Fibroblast of skin of right biceps (primary cell): ENCODE data around the gene CRELD1.
"Not testable (repeated sequence)": the region's sequence is repeated elsewhere in the genome, so short reads cannot be mapped to it uniquely, and the experiment has no call there.

Source experiments
- DNase-seq: peaks from one replicate; pipeline ENCODE4 v3.0.0-alpha.2; 2013

Gene CRELD1, protein sequence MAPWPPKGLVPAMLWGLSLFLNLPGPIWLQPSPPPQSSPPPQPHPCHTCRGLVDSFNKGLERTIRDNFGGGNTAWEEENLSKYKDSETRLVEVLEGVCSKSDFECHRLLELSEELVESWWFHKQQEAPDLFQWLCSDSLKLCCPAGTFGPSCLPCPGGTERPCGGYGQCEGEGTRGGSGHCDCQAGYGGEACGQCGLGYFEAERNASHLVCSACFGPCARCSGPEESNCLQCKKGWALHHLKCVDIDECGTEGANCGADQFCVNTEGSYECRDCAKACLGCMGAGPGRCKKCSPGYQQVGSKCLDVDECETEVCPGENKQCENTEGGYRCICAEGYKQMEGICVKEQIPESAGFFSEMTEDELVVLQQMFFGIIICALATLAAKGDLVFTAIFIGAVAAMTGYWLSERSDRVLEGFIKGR

DNA sequence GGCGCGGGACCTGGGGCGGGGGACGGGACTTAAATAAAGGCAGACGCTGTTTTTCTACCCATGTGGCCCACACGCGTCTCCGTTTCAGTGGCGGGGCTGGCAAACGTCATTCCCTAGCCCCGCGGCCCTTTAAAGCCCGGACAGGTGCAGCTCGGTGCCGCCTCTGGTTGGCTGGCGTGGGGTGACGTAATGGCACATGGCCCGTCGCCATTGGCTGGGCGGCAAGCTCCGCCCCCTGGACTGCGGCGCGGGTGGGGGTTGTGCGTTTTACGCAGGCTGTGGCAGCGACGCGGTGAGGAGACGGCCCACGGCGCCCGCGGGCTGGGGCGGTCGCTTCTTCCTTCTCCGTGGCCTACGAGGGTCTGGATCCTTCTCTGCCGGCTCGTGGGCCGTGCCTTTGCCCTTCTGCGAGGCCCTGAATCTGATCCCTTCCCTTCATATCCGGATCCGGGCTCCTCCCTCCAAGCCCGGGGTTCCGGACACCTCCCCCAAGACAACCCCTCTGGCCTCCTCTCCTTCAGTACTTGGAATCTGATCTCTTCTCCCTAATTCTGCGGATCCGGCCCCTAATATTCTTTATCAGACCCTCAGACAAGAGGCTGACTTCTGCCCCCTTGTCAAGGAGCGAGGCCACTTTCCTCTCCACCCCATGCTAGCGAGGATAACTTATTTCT is at the start of gene CRELD1:
CRELD1 (plus strand) TSS at position 274 of the 674 bp plus-strand sequence. CDS start 605 bp downstream, outside the sequence.
- peak; percentile 86 for DNase-seq

DNA sequence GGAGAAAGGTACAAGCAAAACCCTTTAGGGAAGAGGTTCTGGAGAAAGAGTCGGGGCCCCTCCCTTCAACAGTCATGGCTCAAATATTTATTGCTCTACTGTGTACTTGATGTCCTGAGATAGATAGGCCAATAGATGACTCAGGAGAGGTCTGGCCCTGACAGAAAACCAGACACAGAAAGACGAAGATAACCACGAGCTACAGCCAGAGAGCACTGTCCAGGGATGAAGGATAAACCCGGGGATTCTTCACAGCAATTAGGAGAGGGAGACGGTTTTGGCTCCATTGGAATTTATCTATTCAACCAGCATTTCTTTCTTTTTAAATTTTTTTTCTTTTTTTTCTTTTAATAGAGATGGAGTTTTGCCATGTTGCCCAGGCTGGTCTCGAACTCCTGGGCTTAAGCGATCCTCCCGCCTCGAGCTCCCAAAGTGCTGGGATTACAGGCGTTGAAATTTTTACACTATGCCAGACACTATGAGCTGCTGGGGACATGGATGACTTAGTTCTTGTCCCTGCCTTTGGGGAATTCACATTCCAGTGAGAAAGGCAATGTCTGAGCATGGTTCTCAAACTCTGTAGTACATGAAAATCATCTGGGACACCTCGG is 49.0 kb upstream of the CRELD1 start:
- DNase-seq: peak; percentile 89

DNA sequence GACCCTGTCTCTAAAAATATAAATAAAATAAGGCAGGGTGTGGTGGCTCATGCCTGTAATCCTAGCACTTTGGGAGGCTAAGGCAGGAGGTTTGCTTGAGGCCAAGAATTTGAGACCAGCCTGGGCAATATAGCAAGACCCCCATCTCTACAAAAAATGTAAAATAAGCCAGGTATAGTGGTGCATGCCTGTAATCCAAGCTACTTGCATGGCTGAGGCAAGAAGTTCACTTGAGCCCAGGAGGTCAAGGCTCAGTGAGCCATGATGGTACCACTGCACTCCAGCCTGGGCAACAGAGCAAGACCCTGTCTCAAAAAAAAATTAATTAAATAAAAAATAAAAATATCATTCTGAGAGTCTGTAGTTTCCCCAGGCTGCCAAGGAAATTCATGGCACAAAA is 47.3 kb upstream of the CRELD1 start:
- DNase-seq: no peak

- no peak for DNase-seq
Measured at GRCh38 chr3:9887480-9887879, 46.2 kb upstream of the CRELD1 start.

- DNase-seq: no peak
Measured at GRCh38 chr3:9888540-9888939, 45.1 kb upstream of the CRELD1 start.

DNA sequence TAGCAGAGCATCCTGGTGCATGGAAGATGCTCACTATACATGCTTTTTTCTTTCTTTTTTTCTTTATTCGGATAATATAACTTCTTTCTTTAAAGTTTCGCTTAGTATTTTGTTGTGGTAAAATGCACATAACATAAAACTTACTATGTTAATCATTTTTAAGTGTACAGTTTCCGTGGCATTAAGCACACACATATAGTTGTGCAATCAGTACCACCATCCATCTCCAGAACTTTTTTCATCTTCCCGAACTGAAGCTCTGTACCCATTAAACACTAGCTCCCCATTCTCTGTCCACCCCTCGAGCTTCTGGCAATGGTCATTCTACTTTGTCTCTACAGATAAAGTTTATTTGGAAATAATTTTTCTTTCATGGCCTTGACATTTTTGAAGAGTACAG is 44.2 kb upstream of the CRELD1 start:
- no peak for DNase-seq

GRCh38 chr3:9890249-9891071 is 43.2 kb upstream of the CRELD1 start, which contains the start of gene JAGN1:
Gene JAGN1 (plus strand): TSS chr3:9890610. CDS start chr3:9890723, 113 bp downstream.
- peak; percentile 89 for DNase-seq

DNA sequence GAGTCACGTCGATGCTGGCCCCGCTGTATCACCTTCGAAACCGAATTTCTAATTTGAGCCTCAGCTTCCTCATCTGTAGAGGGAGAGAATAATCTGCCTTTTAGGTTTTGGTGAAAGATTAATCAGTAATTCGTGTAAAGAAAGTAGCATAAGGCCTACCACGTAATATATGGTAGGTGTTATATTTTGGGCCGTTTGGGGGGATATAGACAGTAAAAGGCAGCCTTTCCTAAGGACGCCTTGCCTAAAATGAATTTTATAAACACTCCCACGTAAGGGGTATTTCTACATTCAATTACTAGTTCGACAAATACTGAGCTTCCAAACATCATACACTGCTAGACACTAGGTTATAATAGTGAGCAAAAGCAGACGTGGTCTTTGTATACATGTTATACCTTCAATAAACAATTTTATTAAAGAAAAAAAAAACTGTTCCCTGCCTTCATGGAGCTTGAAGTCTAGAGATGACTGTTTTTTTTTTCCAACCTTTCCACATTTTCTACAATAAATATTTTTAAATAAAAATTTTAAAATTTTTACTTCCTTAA is 42.5 kb upstream of the CRELD1 start:
- DNase-seq: no peak

DNA sequence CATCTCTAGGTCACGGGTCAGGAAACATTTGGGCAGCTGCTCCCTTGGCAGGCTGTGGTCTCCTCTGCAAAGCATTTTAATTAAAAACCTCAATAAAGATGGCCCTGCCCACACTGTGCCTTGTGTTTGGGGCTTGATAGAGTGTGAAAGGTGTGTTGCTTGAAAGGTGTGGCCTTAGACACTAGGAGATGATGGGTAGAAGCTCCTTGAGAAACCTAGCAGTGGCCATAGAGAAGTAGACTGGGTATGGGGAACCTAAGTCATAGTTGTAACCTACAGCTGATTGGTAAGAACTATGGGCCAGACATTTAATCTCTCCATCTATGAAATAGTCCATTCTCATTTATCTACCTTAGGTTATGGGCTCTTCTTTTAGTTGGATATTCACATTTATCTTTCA is 39.9 kb upstream of the CRELD1 start:
- DNase-seq: no peak

DNA sequence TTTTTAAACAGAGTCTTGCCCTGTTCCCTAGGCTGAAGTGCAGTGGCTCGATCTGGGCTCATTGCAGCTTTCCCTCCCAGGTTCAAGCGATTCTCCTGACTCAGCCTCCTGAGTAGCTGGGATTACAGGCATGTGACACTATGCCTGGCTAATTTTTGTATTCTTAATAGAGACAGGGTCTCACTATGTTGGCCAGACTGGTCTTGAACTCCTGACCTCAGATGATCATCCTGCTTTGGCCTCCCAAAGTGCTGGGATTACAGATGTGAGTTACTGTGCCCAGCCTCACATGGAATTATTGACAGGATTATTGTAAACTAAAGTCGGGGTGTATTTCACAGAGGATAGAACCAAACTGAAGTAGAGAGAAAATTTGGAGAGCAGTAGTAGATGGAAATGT is 37.9 kb upstream of the CRELD1 start:
- not testable (repeated sequence) for DNase-seq

DNA sequence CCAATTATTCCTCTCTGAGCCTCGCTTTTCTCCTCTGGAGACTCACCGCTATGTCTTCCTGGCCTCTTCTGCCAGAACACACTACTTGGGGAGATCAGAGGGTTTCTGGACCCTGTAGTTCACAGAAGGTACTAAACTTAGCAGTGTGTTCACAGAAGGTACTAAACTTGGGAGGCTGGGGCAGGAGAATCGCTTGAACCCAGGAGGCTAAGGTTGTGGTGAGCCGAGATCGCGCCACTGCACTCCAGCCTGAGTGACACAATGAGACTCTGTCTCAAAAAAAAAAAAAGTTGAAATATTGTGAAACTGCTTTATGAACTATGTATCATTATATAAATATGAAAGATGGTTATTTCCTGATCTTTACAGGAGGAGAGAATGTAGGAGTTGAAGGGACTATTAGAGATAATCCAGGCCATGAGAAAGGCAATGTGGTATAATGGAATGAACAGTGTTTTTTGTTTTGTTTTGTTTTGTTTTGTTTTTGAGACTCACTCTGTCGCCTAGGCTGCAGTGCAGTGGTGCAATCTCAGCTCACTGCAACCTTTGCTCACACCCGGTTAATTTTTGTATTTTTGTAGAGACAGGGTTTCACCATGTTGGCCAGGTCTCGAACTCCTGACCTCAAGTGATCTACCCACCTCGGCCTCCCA is 36.8 kb upstream of the CRELD1 start:
- not testable (repeated sequence) for DNase-seq

DNA sequence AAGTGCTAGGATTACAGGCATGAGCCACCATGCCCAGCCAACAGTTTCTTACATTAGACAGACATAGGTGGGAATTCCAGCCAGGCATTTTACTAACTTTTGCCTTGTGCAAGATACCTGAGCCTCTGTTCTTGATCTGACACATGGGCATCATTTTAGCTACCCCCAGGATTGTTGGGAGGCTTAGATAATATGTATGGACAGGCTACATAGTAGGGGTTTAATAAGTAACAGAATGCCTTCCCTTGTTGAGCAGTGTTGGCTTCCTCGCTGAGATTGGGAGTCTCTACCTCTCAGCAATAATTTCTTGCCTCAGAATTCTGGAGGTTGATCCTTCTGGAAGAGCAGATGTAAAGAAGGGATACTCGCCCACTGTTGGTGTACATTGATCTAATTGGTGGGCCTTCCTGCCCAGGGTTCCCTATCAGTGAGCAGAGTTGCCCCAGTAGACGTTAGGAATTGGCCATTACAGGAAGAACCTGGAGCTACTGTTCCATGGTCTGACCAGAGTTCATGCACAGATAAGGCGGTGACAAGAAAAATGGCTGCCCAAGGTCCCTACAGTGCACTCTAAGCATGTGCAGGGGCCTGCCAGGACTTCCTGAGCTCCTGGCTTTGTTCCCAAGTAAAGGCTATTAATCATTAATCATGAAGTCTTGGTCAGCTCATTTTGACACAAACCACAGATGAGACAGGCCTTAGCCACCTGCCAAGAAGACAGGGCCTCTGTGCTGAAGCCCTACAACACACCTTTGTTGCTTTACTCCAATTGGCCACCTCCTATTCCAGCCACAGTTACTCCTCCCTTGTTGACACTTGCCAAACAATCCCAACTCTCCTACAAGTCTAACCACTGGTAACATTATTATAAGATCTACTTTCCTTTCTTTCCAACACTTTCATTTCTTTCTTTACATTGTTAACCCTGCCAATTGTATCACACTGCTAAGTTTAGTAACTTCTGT is 35.9 kb upstream of the CRELD1 start:
- peak; percentile 47 for DNase-seq

DNA sequence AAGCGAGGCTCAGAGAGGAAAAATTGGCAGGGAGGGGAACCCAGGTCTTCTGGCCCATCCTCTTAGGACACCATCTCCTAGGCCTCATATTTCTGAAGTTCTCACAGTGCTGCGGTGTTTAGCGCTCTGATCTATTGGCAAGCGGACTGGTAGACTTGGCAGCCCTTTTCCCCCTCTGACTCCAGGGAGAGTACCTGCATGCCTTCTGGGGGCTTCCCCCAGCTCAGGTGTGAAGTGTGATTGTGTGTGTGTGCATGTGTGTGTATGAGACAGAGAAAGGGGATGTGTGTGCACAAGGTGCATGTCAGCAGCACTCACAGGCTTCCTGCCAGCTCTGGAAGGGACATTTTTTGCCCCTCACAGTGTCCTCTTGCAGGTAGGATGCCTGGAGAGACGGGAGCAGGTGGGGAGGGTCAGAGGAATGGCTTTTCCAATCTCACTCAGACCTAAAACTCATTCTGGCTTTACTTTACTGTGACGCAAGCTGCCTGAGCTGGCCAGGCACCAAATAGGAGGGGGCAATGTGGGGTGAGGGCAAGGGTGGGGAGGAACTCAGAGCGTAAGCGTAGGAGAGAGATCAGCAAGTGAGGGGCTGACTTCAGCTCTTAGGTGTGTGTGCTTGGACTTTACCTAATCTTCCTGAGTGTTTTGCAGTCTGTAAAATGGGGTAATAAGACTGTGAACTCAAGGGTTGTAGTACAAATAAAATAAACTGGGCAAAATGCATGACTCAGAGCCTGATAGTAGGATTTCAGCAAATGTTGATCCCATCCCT is 35.0 kb upstream of the CRELD1 start:
- no peak for DNase-seq

- no peak for DNase-seq
Measured at GRCh38 chr3:9899289-9899791, 34.3 kb upstream of the CRELD1 start.

DNA sequence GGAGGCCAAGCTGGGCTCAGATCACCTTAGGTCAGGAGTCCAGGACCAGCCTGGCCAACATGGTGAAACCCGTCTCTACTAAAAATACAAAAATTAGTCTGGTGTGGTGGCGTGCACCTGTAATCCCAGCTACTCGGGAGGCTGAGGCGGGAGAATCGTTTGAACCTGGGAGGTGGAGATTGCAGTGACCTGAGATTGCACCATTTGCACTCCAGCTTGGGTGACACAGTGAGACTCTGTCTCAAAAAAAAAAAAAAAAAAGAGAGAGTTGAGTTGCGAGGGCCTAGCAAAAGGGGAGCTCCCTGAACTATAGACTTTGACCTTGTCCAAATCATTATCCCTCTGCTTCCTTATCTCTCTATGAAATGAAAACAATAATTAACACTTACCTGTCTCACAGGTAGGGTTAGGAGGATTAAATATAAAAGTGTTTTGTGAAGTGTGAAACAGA is 32.6 kb upstream of the CRELD1 start:
- not testable (repeated sequence) for DNase-seq

GRCh38 chr3:9901967-9902366 is 31.7 kb upstream of the CRELD1 start:
- no peak for DNase-seq

GRCh38 chr3:9902372-9903237 is 31.0 kb upstream of the CRELD1 start, which contains the start of gene IL17RE:
Gene IL17RE (plus strand): TSS chr3:9902848. CDS start chr3:9902933, 85 bp downstream.
- DNase-seq: no peak

GRCh38 chr3:9903238-9903624 is 30.4 kb upstream of the CRELD1 start:
- DNase-seq: peak; percentile 76
